SH-SY5Y (cell line): ENCODE data around the gene RTP5.

ENCODE experiments used
- GATA2 ChIP-seq: IDR thresholded peaks from 2 replicates; pipeline ENCODE4 v1.6.1; 2011; ENCODE audit warnings: mild to moderate bottlenecking, low read depth, low read length
- GATA3 ChIP-seq: IDR thresholded peaks from 2 replicates; pipeline ENCODE4 v1.6.1; 2011; ENCODE audit warnings: low read depth, mild to moderate bottlenecking, low read length, moderate library complexity

DNA sequence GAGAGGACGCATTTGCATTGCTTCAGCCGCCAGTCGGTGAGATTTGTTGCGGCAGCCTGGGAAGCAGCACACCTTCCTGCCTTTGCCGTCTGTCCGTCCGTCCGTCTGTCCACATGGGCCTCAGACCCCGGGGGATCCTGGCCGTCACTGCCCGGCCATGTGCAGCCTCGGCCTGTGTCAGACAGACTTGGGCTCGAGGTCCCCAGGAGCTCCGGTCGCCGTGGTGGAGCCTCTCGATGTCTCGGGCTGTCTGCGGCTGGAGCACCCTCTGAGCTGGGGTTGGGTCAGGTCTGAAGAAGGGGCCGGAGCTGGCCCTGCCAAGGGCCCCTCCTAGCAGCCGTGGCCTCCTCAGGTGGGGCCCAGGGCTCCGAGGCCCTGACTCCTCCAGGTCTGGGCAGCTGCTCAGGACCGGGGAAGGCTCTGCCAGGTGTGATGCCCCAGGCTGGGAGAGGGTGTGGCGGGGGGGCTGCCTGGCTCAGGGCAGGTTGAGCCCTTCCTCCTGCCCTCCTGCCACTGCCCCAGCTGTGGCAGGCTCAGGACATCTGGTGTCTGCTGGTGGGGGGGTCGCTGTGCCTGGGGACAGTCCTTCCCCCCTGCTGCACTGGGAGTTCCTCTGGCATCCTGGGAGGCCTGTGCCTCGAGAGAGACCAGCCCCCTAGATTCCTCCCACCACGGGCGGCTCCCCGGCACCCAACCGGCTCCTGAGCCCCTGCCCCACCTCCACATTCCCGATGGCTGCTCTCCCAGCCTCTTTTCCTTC lies 48.7 kb upstream of the RTP5 start:
- TF ChIP-seq GATA3 (no peak), GATA2 (no peak)
